GM11168 (cell line): ENCODE data around the gene GPR4.

Experiments used
- in situ Hi-C: fragments of 300-500 bp; cut with MboI; formaldehyde crosslinking; loops from one replicate; pipeline ENCODE4 v1.12.0; 2022; ENCODE audit warnings: low sequenced_read_pairs; ENCODE audit not compliant: unreplicated experiment

The GPR4 gene

GRCh38 chr19:45560038-45560437 is 42.0 kb downstream of the GPR4 start:
- in situ Hi-C loops, result no loop called here

GRCh38 chr19:45558399-45558878 is 43.6 kb downstream of the GPR4 start:
- in situ Hi-C loops, result loop anchor here (5.0 kb wide), 1 partner anchor 36 kb away; no protein-coding TSS in a partner anchor

- in situ Hi-C loops, result loop anchor here (5.0 kb wide), 1 partner anchor 35 kb away; no protein-coding TSS in a partner anchor
Measured at GRCh38 chr19:45556835-45557234, 45.2 kb downstream of the GPR4 start.

- in situ Hi-C loops, result no loop called here
Measured at GRCh38 chr19:45554481-45554880, 47.5 kb downstream of the GPR4 start.

- in situ Hi-C loops, result no loop called here
Measured at GRCh38 chr19:45553464-45553863, 48.5 kb downstream of the GPR4 start.

- in situ Hi-C loops, result no loop called here
Measured at GRCh38 chr19:45547965-45548609, 53.9 kb downstream of the GPR4 start.

GRCh38 chr19:45547211-45547770 is 54.7 kb downstream of the GPR4 start:
- in situ Hi-C loops, result no loop called here

GRCh38 chr19:45542234-45542668 is 59.8 kb downstream of the GPR4 start:
- in situ Hi-C loops, result no loop called here
